Breast epithelium (tissue), 4 donors: ENCODE data around the gene SORBS1. TPM values are rescaled to one million over a fixed set of nuclear protein-coding genes. Genes with fewer than 3 reads are reported as not detected.
A peak's percentile ranks its signal among the peaks of the same experiment; 100 is the strongest.

ENCODE experiments used
- DNase-seq, 2 donors: peaks; one replicate each; pipeline ENCODE4 v3.0.0-alpha.2; 2019; ENCODE audit warnings: low spot score in 2 of 2
- H3K27ac ChIP-seq, 2 donors: fragments of 200-600 bp; sonication (generic) in 1 of 2; one replicate each; pipeline ENCODE4 v1.5.1; 2016 to 2019; ENCODE audit warnings: mild to moderate bottlenecking in 1 of 2
- H3K27me3 ChIP-seq, 2 donors: fragments of 200-600 bp; sonication (generic) in 1 of 2; one replicate each; pipeline versions ENCODE4 v1.5.1 to v1.6.0; 2017 to 2019; ENCODE audit warnings: control low read depth in 1 of 2, mild to moderate bottlenecking in 1 of 2
- H3K36me3 ChIP-seq: fragments of 200-600 bp; one replicate; pipeline ENCODE4 v1.5.1; 2019
- H3K4me1 ChIP-seq, 2 donors: fragments of 200-600 bp; sonication (generic); one replicate each; pipeline ENCODE4 v1.5.1; 2016 to 2019; ENCODE audit warnings: control low read depth in 1 of 2
- H3K4me3 ChIP-seq, 3 donors: fragments of 200-600 bp; sonication (generic); 1 replicate in 2 of 3; 2 replicates in 1 of 3; pipeline ENCODE4 v1.5.1; 2016 to 2019; ENCODE audit warnings: mild to moderate bottlenecking in 3 of 3, moderate library complexity in 2 of 3
- H3K9me3 ChIP-seq, 2 donors: fragments of 200-600 bp; sonication (generic) in 1 of 2; one replicate each; pipeline ENCODE4 v1.5.1; 2016 to 2019; ENCODE audit warnings: control low read depth in 1 of 2
- POLR2A ChIP-seq: fragments of 450-650 bp; IDR thresholded peaks from one replicate; pipeline ENCODE4 v1.6.1; 2016; ENCODE audit warnings: antibody characterized with exemption, mild to moderate bottlenecking, moderate library complexity
- POLR2AphosphoS5 ChIP-seq, 3 donors: sonication (generic); formaldehyde crosslinking; IDR thresholded peaks; one replicate each; pipeline ENCODE4 v1.6.1; 2017; ENCODE audit warnings: antibody characterized with exemption in 3 of 3
- intact Hi-C: fragments of 100-400 bp; cut with DNase I; formaldehyde crosslinking; loops from one replicate; pipeline ENCODE4 v1.15.1; 2023; ENCODE audit warnings: low total_unique reads
- total RNA-seq, 3 donors: library from RNA; depleted of rRNA; stranded (reverse); fragments of >200 nt; gene quantifications; one replicate each; pipeline ENCODE4 v1.1.0, GENCODE V29; 2016
- TF ChIP-seq, protein P1 (sequence below), 3 donors: fragments of 450-650 bp; IDR thresholded peaks; one replicate each; pipeline ENCODE4 v1.5.1; 2016 to 2017; ENCODE audit warnings: antibody characterized with exemption in 3 of 3, mild to moderate bottlenecking in 3 of 3, moderate library complexity in 3 of 3

Gene SORBS1
- total RNA-seq, 3 donors from 2014 or later: 156 to 455 (median 200) TPM

- H3K27ac ChIP-seq: peak overlapping the region; percentile 73 to 80
- H3K4me1 ChIP-seq: peaks cover 5 to 8% of the 10 kb centered on the region in 2 donors
- DNase-seq: peak in 1 of 2 donors; percentile 57
- intact Hi-C loops: no loop called here
- no peaks in the 10 kb centered on the region for H3K36me3 ChIP-seq
- TF ChIP-seq POLR2AphosphoS5 (IDR thresholded peaks at IDR 0.05) (no peak), POLR2A (no peak)
- TF ChIP-seq, protein P1, sequence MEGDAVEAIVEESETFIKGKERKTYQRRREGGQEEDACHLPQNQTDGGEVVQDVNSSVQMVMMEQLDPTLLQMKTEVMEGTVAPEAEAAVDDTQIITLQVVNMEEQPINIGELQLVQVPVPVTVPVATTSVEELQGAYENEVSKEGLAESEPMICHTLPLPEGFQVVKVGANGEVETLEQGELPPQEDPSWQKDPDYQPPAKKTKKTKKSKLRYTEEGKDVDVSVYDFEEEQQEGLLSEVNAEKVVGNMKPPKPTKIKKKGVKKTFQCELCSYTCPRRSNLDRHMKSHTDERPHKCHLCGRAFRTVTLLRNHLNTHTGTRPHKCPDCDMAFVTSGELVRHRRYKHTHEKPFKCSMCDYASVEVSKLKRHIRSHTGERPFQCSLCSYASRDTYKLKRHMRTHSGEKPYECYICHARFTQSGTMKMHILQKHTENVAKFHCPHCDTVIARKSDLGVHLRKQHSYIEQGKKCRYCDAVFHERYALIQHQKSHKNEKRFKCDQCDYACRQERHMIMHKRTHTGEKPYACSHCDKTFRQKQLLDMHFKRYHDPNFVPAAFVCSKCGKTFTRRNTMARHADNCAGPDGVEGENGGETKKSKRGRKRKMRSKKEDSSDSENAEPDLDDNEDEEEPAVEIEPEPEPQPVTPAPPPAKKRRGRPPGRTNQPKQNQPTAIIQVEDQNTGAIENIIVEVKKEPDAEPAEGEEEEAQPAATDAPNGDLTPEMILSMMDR (IDR thresholded peaks at IDR 0.05): no peak
- no peak overlapping the region for H3K4me3 ChIP-seq
- H3K27me3 ChIP-seq: no peaks in the 10 kb centered on the region
- H3K9me3 ChIP-seq: no peaks in the 10 kb centered on the region
These were observed 48.1 kb downstream of the SORBS1 start for GRCh38 chr10:95513008-95513589.

- intact Hi-C loops: no loop called here
- DNase-seq: no peak
- H3K4me1 ChIP-seq: peaks cover 5 to 8% of the 10 kb centered on the region in 2 donors
- H3K9me3 ChIP-seq: no peaks in the 10 kb centered on the region
- peak overlapping the region; percentile 73 to 82 for H3K27ac ChIP-seq
- H3K27me3 ChIP-seq: no peaks in the 10 kb centered on the region
- H3K36me3 ChIP-seq: no peaks in the 10 kb centered on the region
- H3K4me3 ChIP-seq: no peak overlapping the region
- TF ChIP-seq, protein P1 (IDR thresholded peaks at IDR 0.05): no peak
- TF ChIP-seq POLR2AphosphoS5 (IDR thresholded peaks at IDR 0.05) (no peak), POLR2A (no peak)
These were observed 49.9 kb downstream of the SORBS1 start for GRCh38 chr10:95511314-95511713.

DNA sequence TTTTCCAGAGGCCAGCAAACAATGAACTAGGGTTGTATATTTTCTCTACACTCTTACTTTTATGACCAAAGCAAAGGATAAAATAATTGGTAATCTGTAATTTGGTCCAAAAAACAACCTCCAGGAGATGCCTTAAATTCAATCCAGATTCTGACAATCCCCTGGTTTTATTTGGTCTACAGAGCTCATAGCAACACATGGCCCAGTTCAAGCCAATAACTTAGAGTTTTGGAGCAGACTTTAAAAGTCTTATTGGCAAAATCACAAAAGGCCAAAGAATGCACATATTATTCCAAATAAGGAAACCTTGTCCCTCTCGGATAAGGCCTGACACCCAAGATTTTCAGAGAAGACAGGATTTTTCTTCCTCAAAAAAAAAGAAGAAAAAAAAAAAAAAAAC, 51.9 kb downstream of the SORBS1 start:
- TF ChIP-seq, protein P1 (IDR thresholded peaks at IDR 0.05): no peak
- TF ChIP-seq POLR2A (no peak), POLR2AphosphoS5 (IDR thresholded peaks at IDR 0.05) (no peak)
- H3K4me3 ChIP-seq: peak overlapping the region in 2 of 3 donors; percentile 2 to 5
- peaks cover 5 to 18% of the 10 kb centered on the region in 2 donors for H3K4me1 ChIP-seq
- intact Hi-C loops: no loop called here
- H3K36me3 ChIP-seq: no peaks in the 10 kb centered on the region
- DNase-seq: no peak
- no peaks in the 10 kb centered on the region for H3K27me3 ChIP-seq
- H3K27ac ChIP-seq: peak overlapping the region; percentile 73 to 77
- no peaks in the 10 kb centered on the region for H3K9me3 ChIP-seq

DNA sequence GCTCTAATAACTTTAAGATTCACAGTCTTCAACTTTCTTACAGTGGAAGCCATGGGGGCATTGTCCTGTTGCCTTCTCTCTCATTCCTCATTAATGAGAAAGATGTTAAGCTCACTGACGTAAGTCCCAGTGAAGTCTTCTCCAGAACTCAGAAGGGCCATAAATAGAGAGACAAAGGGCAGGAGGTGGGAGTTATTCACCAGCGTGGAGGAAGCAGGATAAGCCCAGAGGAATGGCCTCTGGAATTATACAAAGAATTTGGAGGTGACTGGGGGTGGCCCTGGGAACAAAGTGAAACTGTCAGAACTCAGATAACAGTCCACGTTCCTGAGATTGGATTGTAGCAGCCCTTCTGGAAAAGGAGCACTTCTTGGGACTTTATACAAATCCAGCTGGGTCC, 52.4 kb downstream of the SORBS1 start:
- H3K9me3 ChIP-seq: no peaks in the 10 kb centered on the region
- no peaks in the 10 kb centered on the region for H3K36me3 ChIP-seq
- H3K27ac ChIP-seq: peak overlapping the region; percentile 73 to 77
- H3K4me3 ChIP-seq: peak overlapping the region in 2 of 3 donors; percentile 2 to 5
- intact Hi-C loops: no loop called here
- no peak for DNase-seq
- no peaks in the 10 kb centered on the region for H3K27me3 ChIP-seq
- H3K4me1 ChIP-seq: peaks cover 5 to 23% of the 10 kb centered on the region in 2 donors
- TF ChIP-seq, protein P1 (IDR thresholded peaks at IDR 0.05): no peak
- TF ChIP-seq POLR2AphosphoS5 (IDR thresholded peaks at IDR 0.05): no peak
- no peak for TF ChIP-seq POLR2A

DNA sequence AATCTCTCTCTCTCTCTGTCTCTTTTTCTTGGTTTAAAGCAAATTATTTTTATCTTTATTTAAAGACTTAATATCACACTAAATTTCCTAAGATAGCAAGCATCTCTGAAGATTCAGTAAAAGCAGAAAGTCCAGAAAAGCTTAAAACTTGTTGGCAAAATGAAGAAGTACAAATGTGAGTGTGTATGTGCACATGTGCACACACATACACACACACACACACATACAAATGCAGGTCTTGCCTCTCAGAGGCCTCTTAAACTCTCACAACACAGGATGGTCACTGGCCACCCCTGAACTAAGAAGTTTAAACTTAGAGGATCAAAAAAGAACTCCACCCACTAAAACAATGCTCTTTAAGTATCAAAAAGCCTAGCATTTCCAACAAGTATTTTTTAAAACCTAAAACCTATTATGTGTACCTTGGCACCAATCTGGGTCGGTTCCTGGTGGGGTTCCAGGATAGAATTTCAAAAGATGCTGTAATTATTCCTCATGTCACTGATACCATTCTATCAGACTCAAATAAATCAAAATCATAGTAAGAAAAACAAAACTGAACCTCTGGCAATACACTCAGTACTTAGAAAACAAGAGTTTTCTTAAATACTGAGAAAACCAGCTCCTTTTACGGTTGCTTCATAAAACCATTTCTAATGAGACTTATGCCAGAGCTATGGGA, 55.0 kb downstream of the SORBS1 start:
- Histone ChIP-seq H3K4me3 (no peak overlapping the region), H3K9me3 (no peaks in the 10 kb centered on the region), H3K36me3 (no peaks in the 10 kb centered on the region), H3K27me3 (no peaks in the 10 kb centered on the region), H3K4me1 (peaks cover 0 to 18% of the 10 kb centered on the region in 2 donors), H3K27ac (peak overlapping the region in 1 of 2 donors; percentile 68)
- TF ChIP-seq, protein P1 (IDR thresholded peaks at IDR 0.05): no peak
- TF ChIP-seq POLR2AphosphoS5 (IDR thresholded peaks at IDR 0.05): no peak
- TF ChIP-seq POLR2A: no peak
- no peak for DNase-seq
- intact Hi-C loops: no loop called here
